GM19328 (cell line): Measurements from ENCODE around the gene YWHAG.

Experiments
- ATAC-seq: cut with Tn5 transposase; IDR thresholded peaks from one replicate; pipeline ENCODE4 v1.9.1; 2021; ENCODE audit warnings: mild to moderate bottlenecking, moderate library complexity; ENCODE audit not compliant: unreplicated experiment

YWHAG gene

GRCh38 chr7:76278540-76278939 lies 80.3 kb downstream of the YWHAG start:
- ATAC-seq, result no peak
